ENCODE results near the gene SFXN3.

DNA sequence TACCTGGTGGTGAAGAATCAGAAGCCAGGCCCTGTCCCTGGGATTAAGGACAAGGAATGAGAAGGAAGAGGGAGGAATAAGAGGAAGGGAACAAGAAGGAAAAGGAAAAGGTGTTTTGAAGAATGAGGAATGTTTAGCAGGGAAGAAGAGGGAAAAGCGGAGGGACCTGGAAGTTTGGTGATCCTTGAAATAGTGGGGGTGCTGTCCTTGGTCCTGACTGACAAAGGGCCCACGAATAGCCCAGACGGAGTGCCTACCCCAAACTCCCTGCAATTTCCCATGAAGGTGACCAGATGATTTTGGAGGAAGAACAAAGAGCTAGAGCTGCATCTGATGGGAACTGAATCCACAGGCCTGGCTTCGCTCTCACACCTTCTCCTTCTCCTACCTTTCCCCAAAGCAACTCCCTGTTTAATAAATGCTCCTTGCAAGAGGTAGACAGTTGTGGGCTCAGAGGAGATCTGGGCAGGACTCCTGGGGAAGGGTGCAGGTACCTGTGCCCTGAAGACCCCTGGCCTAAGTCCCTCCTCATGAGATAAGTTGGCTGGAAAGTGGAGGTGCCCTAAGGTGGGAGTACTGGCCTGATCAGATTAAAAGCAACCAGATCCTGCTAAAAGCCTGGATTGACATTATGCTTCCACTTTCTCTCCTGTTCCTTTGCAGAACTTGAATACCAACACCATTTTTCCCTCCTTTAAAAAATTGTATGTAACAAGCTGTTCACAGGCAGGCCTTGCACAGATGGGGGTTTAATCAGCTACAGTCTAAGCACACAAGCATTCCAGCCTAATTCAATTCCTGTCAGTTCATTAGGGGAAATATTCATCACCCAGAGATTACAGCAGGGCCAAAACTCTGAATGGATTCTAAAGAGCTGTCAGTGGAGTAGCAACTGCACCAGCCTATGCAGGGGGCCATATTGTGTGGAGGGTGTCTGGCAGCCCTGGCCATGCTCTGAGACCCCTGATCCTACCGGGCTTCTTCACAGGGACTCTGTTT is 50.2 kb downstream of the SFXN3 start:
- TF ChIP-seq, protein P1, sequence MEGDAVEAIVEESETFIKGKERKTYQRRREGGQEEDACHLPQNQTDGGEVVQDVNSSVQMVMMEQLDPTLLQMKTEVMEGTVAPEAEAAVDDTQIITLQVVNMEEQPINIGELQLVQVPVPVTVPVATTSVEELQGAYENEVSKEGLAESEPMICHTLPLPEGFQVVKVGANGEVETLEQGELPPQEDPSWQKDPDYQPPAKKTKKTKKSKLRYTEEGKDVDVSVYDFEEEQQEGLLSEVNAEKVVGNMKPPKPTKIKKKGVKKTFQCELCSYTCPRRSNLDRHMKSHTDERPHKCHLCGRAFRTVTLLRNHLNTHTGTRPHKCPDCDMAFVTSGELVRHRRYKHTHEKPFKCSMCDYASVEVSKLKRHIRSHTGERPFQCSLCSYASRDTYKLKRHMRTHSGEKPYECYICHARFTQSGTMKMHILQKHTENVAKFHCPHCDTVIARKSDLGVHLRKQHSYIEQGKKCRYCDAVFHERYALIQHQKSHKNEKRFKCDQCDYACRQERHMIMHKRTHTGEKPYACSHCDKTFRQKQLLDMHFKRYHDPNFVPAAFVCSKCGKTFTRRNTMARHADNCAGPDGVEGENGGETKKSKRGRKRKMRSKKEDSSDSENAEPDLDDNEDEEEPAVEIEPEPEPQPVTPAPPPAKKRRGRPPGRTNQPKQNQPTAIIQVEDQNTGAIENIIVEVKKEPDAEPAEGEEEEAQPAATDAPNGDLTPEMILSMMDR (conservative IDR thresholded peaks at IDR 0.05; ENCODE audit: low read depth in 2 of 2): no peak
- TF ChIP-seq EZH2 (IDR thresholded peaks at IDR 0.05; ENCODE audit: low read depth, unreplicated experiment) (no peak), EZH2phosphoT487 (IDR thresholded peaks at IDR 0.05; ENCODE audit: unreplicated experiment) (no peak)
